Measurements from ENCODE around the gene FAM222A. TPM values are rescaled to one million over a fixed set of nuclear protein-coding genes. Genes with fewer than 3 reads are reported as not detected.

The FAM222A gene
- total RNA-seq, 1 experiment from 2014 or later: 12.8 TPM

GRCh38 chr12:109697877-109698468, 15.7 kb upstream of the FAM222A start:
- in situ Hi-C loops (cut with HindIII; ENCODE audit: low pct_unique_long_range_greater_than_20kb, low sequenced_read_pairs): no loop called here
- ChIA-PET POLR2A (no interaction called here), CTCF (no interaction called here)
- no peaks in the 10 kb centered on the region for H3K27me3 ChIP-seq (ENCODE audit: control insufficient read depth, insufficient read depth, low read length)
- ATAC-seq (no peak; the same call in 1 of the 2 replicates), DNase-seq (ENCODE audit: low read depth, low spot score) (no peak)
- TF ChIP-seq POLR2AphosphoS5 (IDR thresholded peaks at IDR 0.05; ENCODE audit: low read depth, low read length) (no peak), TCF7L2 (IDR thresholded peaks at IDR 0.05; ENCODE audit: low read depth, low read length) (no peak), REST (IDR thresholded peaks at IDR 0.05; ENCODE audit: insufficient read depth in 1 of 2, low read depth in 2 of 2, low read length in 1 of 2) (no peak), SIN3A (IDR thresholded peaks at IDR 0.05; ENCODE audit: borderline replicate concordance, insufficient read depth, low read depth, low read length) (no peak), CTCF (IDR thresholded peaks at IDR 0.05) (no peak)
- H3K36me3 ChIP-seq (ENCODE audit: control insufficient read depth, insufficient read depth, low read length): no peaks in the 10 kb centered on the region
- no peaks in the 10 kb centered on the region for H3K9me3 ChIP-seq (ENCODE audit: control insufficient read depth, insufficient read depth, low read depth, low read length)
- H3K4me1 ChIP-seq (ENCODE audit: control insufficient read depth, insufficient read depth, low read length): peaks cover 13% of the 10 kb centered on the region
- BruUV-seq (replicated peaks): no TSS peak
- no peak overlapping the region for H3K4me3 ChIP-seq (ENCODE audit: low read depth in 2 of 2, low read length in 2 of 2)
- no peak overlapping the region for H3K27ac ChIP-seq (ENCODE audit: low read length)
- intact Hi-C loops (cut with micrococcal nuclease; ENCODE audit: unreplicated experiment): no loop called here

GRCh38 chr12:109698820-109699219, 14.8 kb upstream of the FAM222A start:
- no TSS peak for BruUV-seq (replicated peaks)
- CTCF ChIA-PET: no interaction called here
- Histone ChIP-seq H3K27ac (ENCODE audit: low read length) (no peak overlapping the region), H3K4me3 (ENCODE audit: low read depth in 2 of 2, low read length in 2 of 2) (no peak overlapping the region), H3K4me1 (ENCODE audit: control insufficient read depth, insufficient read depth, low read length) (peaks cover 13% of the 10 kb centered on the region), H3K9me3 (ENCODE audit: control insufficient read depth, insufficient read depth, low read depth, low read length) (no peaks in the 10 kb centered on the region), H3K27me3 (ENCODE audit: control insufficient read depth, insufficient read depth, low read length) (no peaks in the 10 kb centered on the region), H3K36me3 (ENCODE audit: control insufficient read depth, insufficient read depth, low read length) (no peaks in the 10 kb centered on the region)
- in situ Hi-C loops (cut with HindIII; ENCODE audit: low pct_unique_long_range_greater_than_20kb, low sequenced_read_pairs): no loop called here
- no peak for ATAC-seq
- TF ChIP-seq SIN3A (IDR thresholded peaks at IDR 0.05; ENCODE audit: borderline replicate concordance, insufficient read depth, low read depth, low read length) (no peak), TCF7L2 (IDR thresholded peaks at IDR 0.05; ENCODE audit: low read depth, low read length) (no peak), POLR2AphosphoS5 (IDR thresholded peaks at IDR 0.05; ENCODE audit: low read depth, low read length) (no peak)
- intact Hi-C loops (cut with micrococcal nuclease; ENCODE audit: unreplicated experiment): no loop called here
- no peak for DNase-seq (ENCODE audit: low read depth, low spot score)
- POLR2A ChIA-PET: no interaction called here

- no TSS peak for BruUV-seq (replicated peaks)
Observed at GRCh38 chr12:109701064-109701463, 12.6 kb upstream of the FAM222A start.

More at GRCh38 chr12:109701064-109701463, 12.6 kb upstream of the FAM222A start:
- Histone ChIP-seq H3K4me3 (ENCODE audit: low read depth in 2 of 2, low read length in 2 of 2) (no peak overlapping the region), H3K9me3 (ENCODE audit: control insufficient read depth, insufficient read depth, low read depth, low read length) (no peaks in the 10 kb centered on the region), H3K27ac (ENCODE audit: low read length) (no peak overlapping the region), H3K36me3 (ENCODE audit: control insufficient read depth, insufficient read depth, low read length) (no peaks in the 10 kb centered on the region), H3K27me3 (ENCODE audit: control insufficient read depth, insufficient read depth, low read length) (no peaks in the 10 kb centered on the region), H3K4me1 (ENCODE audit: control insufficient read depth, insufficient read depth, low read length) (peaks cover 6% of the 10 kb centered on the region)
- intact Hi-C loops (cut with micrococcal nuclease; ENCODE audit: unreplicated experiment) (no loop called here), in situ Hi-C loops (cut with HindIII; ENCODE audit: low pct_unique_long_range_greater_than_20kb, low sequenced_read_pairs) (no loop called here)
- no peak for ATAC-seq
- no peak for DNase-seq (ENCODE audit: low read depth, low spot score)
- TF ChIP-seq CTCF (IDR thresholded peaks at IDR 0.05) (no peak), SIN3A (IDR thresholded peaks at IDR 0.05; ENCODE audit: borderline replicate concordance, insufficient read depth, low read depth, low read length) (no peak), TCF7L2 (IDR thresholded peaks at IDR 0.05; ENCODE audit: low read depth, low read length) (no peak), REST (IDR thresholded peaks at IDR 0.05; ENCODE audit: insufficient read depth in 1 of 2, low read depth in 2 of 2, low read length in 1 of 2) (no peak), POLR2AphosphoS5 (IDR thresholded peaks at IDR 0.05; ENCODE audit: low read depth, low read length) (no peak)
- ChIA-PET POLR2A (no interaction called here), CTCF (interaction anchor here (0.6 kb wide), 1 partner anchor 153 kb away, joined by 6 read pairs; no protein-coding TSS in a partner anchor)
